ENCODE data around the gene RPL10A.
"Not testable (repeated sequence)": the region's sequence is repeated elsewhere in the genome, so short reads cannot be mapped to it uniquely, and the experiment has no call there.

GRCh38 chr6:35515939-35516338 lies 47.7 kb downstream of the RPL10A start:
- TF ChIP-seq, protein P1, sequence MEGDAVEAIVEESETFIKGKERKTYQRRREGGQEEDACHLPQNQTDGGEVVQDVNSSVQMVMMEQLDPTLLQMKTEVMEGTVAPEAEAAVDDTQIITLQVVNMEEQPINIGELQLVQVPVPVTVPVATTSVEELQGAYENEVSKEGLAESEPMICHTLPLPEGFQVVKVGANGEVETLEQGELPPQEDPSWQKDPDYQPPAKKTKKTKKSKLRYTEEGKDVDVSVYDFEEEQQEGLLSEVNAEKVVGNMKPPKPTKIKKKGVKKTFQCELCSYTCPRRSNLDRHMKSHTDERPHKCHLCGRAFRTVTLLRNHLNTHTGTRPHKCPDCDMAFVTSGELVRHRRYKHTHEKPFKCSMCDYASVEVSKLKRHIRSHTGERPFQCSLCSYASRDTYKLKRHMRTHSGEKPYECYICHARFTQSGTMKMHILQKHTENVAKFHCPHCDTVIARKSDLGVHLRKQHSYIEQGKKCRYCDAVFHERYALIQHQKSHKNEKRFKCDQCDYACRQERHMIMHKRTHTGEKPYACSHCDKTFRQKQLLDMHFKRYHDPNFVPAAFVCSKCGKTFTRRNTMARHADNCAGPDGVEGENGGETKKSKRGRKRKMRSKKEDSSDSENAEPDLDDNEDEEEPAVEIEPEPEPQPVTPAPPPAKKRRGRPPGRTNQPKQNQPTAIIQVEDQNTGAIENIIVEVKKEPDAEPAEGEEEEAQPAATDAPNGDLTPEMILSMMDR (IDR thresholded peaks at IDR 0.05; ENCODE audit: control extremely low read depth in 1 of 3, insufficient read depth in 1 of 3, low read depth in 1 of 3, low read length in 3 of 3): peak in 2 of 3 experiments; percentile 30 to 34; a peak in 2 of 4 replicates
- TF ChIP-seq TBP (IDR thresholded peaks at IDR 0.05; ENCODE audit: low read depth, low read length); POLR2AphosphoS5 (IDR thresholded peaks at IDR 0.05; ENCODE audit: low read depth, low read length); POLR2A (IDR thresholded peaks at IDR 0.05; ENCODE audit: control extremely low read depth in 1 of 2, low read depth in 2 of 2, low read length in 2 of 2); EZH2 (IDR thresholded peaks at IDR 0.05; ENCODE audit: low read depth, low read length, severe bottlenecking); NRF1 (IDR thresholded peaks at IDR 0.05; ENCODE audit: low read depth, low read length); BRCA1 (IDR thresholded peaks at IDR 0.05; ENCODE audit: low read depth, low read length); PHF8 (conservative IDR thresholded peaks at IDR 0.05; ENCODE audit: low read depth, low read length); USF2 (IDR thresholded peaks at IDR 0.05; ENCODE audit: low read length); NANOG (IDR thresholded peaks at IDR 0.05; ENCODE audit: insufficient read depth, low read depth, low read length, poor library complexity, severe bottlenecking); RBBP5 (IDR thresholded peaks at IDR 0.05; ENCODE audit: borderline replicate concordance, low read depth, low read length): not testable (repeated sequence)
- TF ChIP-seq RAD21 (IDR thresholded peaks at IDR 0.05 in 1 of 2, conservative IDR thresholded peaks at IDR 0.05 in 1 of 2; ENCODE audit: low read depth in 2 of 2, low read length in 2 of 2): peak; percentile 32 to 56; a peak in 3 of 4 replicates

Data from H1 (cell line).